ENCODE data around the gene USP6NL.

- TF ChIP-seq, protein P1, sequence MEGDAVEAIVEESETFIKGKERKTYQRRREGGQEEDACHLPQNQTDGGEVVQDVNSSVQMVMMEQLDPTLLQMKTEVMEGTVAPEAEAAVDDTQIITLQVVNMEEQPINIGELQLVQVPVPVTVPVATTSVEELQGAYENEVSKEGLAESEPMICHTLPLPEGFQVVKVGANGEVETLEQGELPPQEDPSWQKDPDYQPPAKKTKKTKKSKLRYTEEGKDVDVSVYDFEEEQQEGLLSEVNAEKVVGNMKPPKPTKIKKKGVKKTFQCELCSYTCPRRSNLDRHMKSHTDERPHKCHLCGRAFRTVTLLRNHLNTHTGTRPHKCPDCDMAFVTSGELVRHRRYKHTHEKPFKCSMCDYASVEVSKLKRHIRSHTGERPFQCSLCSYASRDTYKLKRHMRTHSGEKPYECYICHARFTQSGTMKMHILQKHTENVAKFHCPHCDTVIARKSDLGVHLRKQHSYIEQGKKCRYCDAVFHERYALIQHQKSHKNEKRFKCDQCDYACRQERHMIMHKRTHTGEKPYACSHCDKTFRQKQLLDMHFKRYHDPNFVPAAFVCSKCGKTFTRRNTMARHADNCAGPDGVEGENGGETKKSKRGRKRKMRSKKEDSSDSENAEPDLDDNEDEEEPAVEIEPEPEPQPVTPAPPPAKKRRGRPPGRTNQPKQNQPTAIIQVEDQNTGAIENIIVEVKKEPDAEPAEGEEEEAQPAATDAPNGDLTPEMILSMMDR (IDR thresholded peaks at IDR 0.05), result no peak
- TF ChIP-seq POLR2A (IDR thresholded peaks at IDR 0.05), result no peak
Measured at GRCh38 chr10:11557513-11557912, 53.9 kb downstream of the USP6NL start.

Data from testis (tissue), 2 donors.